Liver (tissue), 3 donors: Measurements from ENCODE around the gene GARIN5B.

Experiments
- FOXA2 ChIP-seq: IDR thresholded peaks from 2 replicates; pipeline ENCODE4 v1.6.1; 2016; ENCODE audit warnings: antibody characterized with exemption
- HNF4G ChIP-seq: IDR thresholded peaks from 2 replicates; pipeline ENCODE4 v1.6.1; 2016; ENCODE audit warnings: antibody characterized with exemption
- MAX ChIP-seq: IDR thresholded peaks from 2 replicates; pipeline ENCODE4 v1.6.1; 2016; ENCODE audit warnings: antibody characterized with exemption
- NR2F2 ChIP-seq: IDR thresholded peaks from 2 replicates; pipeline ENCODE4 v1.6.1; 2016; ENCODE audit warnings: antibody characterized with exemption
- REST ChIP-seq: IDR thresholded peaks from 2 replicates; pipeline ENCODE4 v1.6.1; 2016; ENCODE audit warnings: antibody characterized with exemption, mild to moderate bottlenecking
- SP1 ChIP-seq: IDR thresholded peaks from 2 replicates; pipeline ENCODE4 v1.6.1; 2018; ENCODE audit warnings: antibody characterized with exemption, mild to moderate bottlenecking
- TF ChIP-seq, protein P1 (sequence below): fragments of 150-350 bp; IDR thresholded peaks from 2 replicates; pipeline ENCODE4 v1.5.1; 2017; ENCODE audit warnings: improper control_type of control experiment, low read depth, low read length; ENCODE audit not compliant: missing input control
- donor health status: healthy.
- donor health status: healthy.

DNA sequence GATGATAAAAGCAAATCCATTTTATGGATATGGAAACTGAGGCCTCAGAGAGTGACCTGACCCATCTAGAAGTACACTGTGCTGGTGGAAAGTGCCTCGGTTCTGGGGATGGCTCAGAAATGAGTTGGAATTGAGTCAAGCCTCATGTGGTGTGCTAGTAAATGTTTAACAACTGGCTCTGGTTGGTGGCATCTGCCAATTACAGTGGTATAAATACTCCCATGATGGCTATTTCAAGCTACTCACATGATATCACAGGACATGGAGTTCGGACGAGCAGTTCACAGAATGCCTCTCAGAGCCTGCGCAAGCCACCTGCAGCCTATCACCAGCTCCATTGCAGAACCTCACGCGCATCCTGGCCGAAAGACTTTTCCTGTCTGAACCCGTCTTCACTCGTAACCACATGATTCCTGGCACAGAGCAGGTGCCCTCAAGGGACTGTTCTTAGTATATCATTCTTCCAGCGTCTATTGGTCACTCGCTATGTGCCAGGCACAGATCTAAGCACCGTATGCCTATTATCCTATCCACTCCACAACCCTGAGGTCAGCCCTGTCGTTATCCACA lies 47.0 kb downstream of the GARIN5B start:
- TF ChIP-seq, protein P1, sequence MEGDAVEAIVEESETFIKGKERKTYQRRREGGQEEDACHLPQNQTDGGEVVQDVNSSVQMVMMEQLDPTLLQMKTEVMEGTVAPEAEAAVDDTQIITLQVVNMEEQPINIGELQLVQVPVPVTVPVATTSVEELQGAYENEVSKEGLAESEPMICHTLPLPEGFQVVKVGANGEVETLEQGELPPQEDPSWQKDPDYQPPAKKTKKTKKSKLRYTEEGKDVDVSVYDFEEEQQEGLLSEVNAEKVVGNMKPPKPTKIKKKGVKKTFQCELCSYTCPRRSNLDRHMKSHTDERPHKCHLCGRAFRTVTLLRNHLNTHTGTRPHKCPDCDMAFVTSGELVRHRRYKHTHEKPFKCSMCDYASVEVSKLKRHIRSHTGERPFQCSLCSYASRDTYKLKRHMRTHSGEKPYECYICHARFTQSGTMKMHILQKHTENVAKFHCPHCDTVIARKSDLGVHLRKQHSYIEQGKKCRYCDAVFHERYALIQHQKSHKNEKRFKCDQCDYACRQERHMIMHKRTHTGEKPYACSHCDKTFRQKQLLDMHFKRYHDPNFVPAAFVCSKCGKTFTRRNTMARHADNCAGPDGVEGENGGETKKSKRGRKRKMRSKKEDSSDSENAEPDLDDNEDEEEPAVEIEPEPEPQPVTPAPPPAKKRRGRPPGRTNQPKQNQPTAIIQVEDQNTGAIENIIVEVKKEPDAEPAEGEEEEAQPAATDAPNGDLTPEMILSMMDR: no peak
- no peak for TF ChIP-seq FOXA2
- no peak for TF ChIP-seq SP1
- TF ChIP-seq MAX: no peak
- no peak for TF ChIP-seq NR2F2
- no peak for TF ChIP-seq HNF4G
- no peak for TF ChIP-seq REST
